ENCODE data around the gene HERPUD1.

The HERPUD1 gene

GRCh38 chr16:56988161-56988947 lies 56.4 kb downstream of the HERPUD1 start:
- Histone ChIP-seq H3K36me3 (replicated peaks in 1 of 2; ENCODE audit: control insufficient read depth in 2 of 2, insufficient read depth in 2 of 2, low read length in 2 of 2) (no peaks in the 10 kb centered on the region), H4K91ac (ENCODE audit: low read depth, low read length, poor library complexity) (peak overlapping the region; percentile 38), H3K23ac (ENCODE audit: low read depth, low read length, poor library complexity) (no peak overlapping the region), H3K4ac (ENCODE audit: low read length) (no peak overlapping the region), H3K79me1 (ENCODE audit: low read depth, low read length) (no peaks in the 10 kb centered on the region), H3K27ac (replicated peaks; ENCODE audit: low read length) (no peak overlapping the region), H3K4me3 (ENCODE audit: low read length in 2 of 2) (peak overlapping the region in 1 of 2 donors; percentile 40), H2BK5ac (ENCODE audit: low read length) (no peak overlapping the region), H3K9me3 (replicated peaks in 1 of 2; ENCODE audit: control insufficient read depth in 2 of 2, insufficient read depth in 1 of 2, low read depth in 1 of 2, low read length in 2 of 2) (no peaks in the 10 kb centered on the region), H3K4me1 (ENCODE audit: control insufficient read depth in 2 of 2, insufficient read depth in 1 of 2, low read depth in 1 of 2, low read length in 2 of 2) (peaks cover 2 to 10% of the 10 kb centered on the region in 2 donors), H3K9ac (ENCODE audit: low read depth, low read length, poor library complexity) (peak overlapping the region; percentile 22), H2BK15ac (ENCODE audit: low read length) (peak overlapping the region; percentile 77), H3K4me2 (ENCODE audit: insufficient read depth, low read length, poor library complexity, severe bottlenecking) (peak overlapping the region; percentile 91), H4K8ac (ENCODE audit: low read depth, low read length) (no peak overlapping the region), H3K14ac (ENCODE audit: low read length) (no peak overlapping the region), H2AFZ (ENCODE audit: low read length) (peak overlapping the region; percentile 95), H2AK5ac (ENCODE audit: low read depth, low read length) (peak overlapping the region; percentile 73), H2BK120ac (ENCODE audit: low read depth, low read length) (no peak overlapping the region), H3K18ac (ENCODE audit: low read length) (peak overlapping the region; percentile 41), H3K27me3 (ENCODE audit: control insufficient read depth in 3 of 3, insufficient read depth in 3 of 3, low read depth in 1 of 3, low read length in 3 of 3) (peaks cover 4 to 79% (median 32%) of the 10 kb centered on the region in 3 experiments), H2BK12ac (ENCODE audit: low read length) (peak overlapping the region; percentile 28)
- no peak for DNase-seq (ENCODE audit: low spot score)
- WGBS, 2 donors (ENCODE audit: extremely low coverage in 2 of 2, insufficient read length in 2 of 2, insufficient replicate concordance in 1 of 2), result no CpG with 5 or more reads among the region's 6 CpGs

GRCh38 chr16:56988948-56989945 lies 57.3 kb downstream of the HERPUD1 start, which contains the start of gene NLRC5:
Gene NLRC5 (plus strand): TSS chr16:56989557. CDS start chr16:57020713, 31,156 bp downstream.
- Histone ChIP-seq H2BK120ac (ENCODE audit: low read depth, low read length) (no peak within 1 kb of the TSS), H3K36me3 (replicated peaks in 1 of 2; ENCODE audit: control insufficient read depth in 2 of 2, insufficient read depth in 2 of 2, low read length in 2 of 2) (no peaks in the 10 kb centered on the region), H2BK5ac (ENCODE audit: low read length) (no peak within 1 kb of the TSS), H3K18ac (ENCODE audit: low read length) (peak within 1 kb of the TSS; percentile 87), H3K79me1 (ENCODE audit: low read depth, low read length) (no peaks in the 10 kb centered on the region), H3K4ac (ENCODE audit: low read length) (no peak within 1 kb of the TSS), H3K4me2 (ENCODE audit: insufficient read depth, low read length, poor library complexity, severe bottlenecking) (peak within 1 kb of the TSS; percentile 91), H2AFZ (ENCODE audit: low read length) (peak within 1 kb of the TSS; percentile 95), H4K91ac (ENCODE audit: low read depth, low read length, poor library complexity) (peak within 1 kb of the TSS; percentile 38), H3K27ac (replicated peaks; ENCODE audit: low read length) (no peak within 1 kb of the TSS), H2BK12ac (ENCODE audit: low read length) (peak within 1 kb of the TSS; percentile 28), H4K8ac (ENCODE audit: low read depth, low read length) (no peak within 1 kb of the TSS), H3K23ac (ENCODE audit: low read depth, low read length, poor library complexity) (peak within 1 kb of the TSS; percentile 87), H2BK15ac (ENCODE audit: low read length) (peak within 1 kb of the TSS; percentile 77), H3K27me3 (ENCODE audit: control insufficient read depth in 3 of 3, insufficient read depth in 3 of 3, low read depth in 1 of 3, low read length in 3 of 3) (peaks cover 4 to 75% (median 32%) of the 10 kb centered on the region in 3 experiments), H3K9me3 (replicated peaks in 1 of 2; ENCODE audit: control insufficient read depth in 2 of 2, insufficient read depth in 1 of 2, low read depth in 1 of 2, low read length in 2 of 2) (no peaks in the 10 kb centered on the region), H3K14ac (ENCODE audit: low read length) (peak within 1 kb of the TSS; percentile 84), H3K9ac (ENCODE audit: low read depth, low read length, poor library complexity) (peak within 1 kb of the TSS; percentile 78), H3K4me3 (ENCODE audit: low read length in 2 of 2) (peak within 1 kb of the TSS; percentile 54 to 79), H3K4me1 (ENCODE audit: control insufficient read depth in 2 of 2, insufficient read depth in 1 of 2, low read depth in 1 of 2, low read length in 2 of 2) (peaks cover 2 to 10% of the 10 kb centered on the region in 2 donors), H2AK5ac (ENCODE audit: low read depth, low read length) (peak within 1 kb of the TSS; percentile 76)
- no CpG with 5 or more reads among the region's 64 CpGs for WGBS, 2 donors (ENCODE audit: extremely low coverage in 2 of 2, insufficient read length in 2 of 2, insufficient replicate concordance in 1 of 2)
- peak; percentile 46 for DNase-seq (ENCODE audit: low spot score)

- H3K4me3 ChIP-seq (ENCODE audit: low read length in 2 of 2), result peak overlapping the region in 1 of 2 donors; percentile 54
- no peak for DNase-seq (ENCODE audit: low spot score)
- H2BK15ac ChIP-seq (ENCODE audit: low read length), result no peak overlapping the region
- no peak overlapping the region for H4K91ac ChIP-seq (ENCODE audit: low read depth, low read length, poor library complexity)
- no peak overlapping the region for H3K14ac ChIP-seq (ENCODE audit: low read length)
- H3K27ac ChIP-seq (replicated peaks; ENCODE audit: low read length), result no peak overlapping the region
- H3K4me2 ChIP-seq (ENCODE audit: insufficient read depth, low read length, poor library complexity, severe bottlenecking), result peak overlapping the region; percentile 91
- H3K27me3 ChIP-seq (ENCODE audit: control insufficient read depth in 3 of 3, insufficient read depth in 3 of 3, low read depth in 1 of 3, low read length in 3 of 3), result peaks cover 4 to 78% (median 32%) of the 10 kb centered on the region in 3 experiments
- H2BK12ac ChIP-seq (ENCODE audit: low read length), result no peak overlapping the region
- H3K9ac ChIP-seq (ENCODE audit: low read depth, low read length, poor library complexity), result no peak overlapping the region
- no peak overlapping the region for H3K23ac ChIP-seq (ENCODE audit: low read depth, low read length, poor library complexity)
- no peaks in the 10 kb centered on the region for H3K36me3 ChIP-seq (replicated peaks in 1 of 2; ENCODE audit: control insufficient read depth in 2 of 2, insufficient read depth in 2 of 2, low read length in 2 of 2)
- H3K79me1 ChIP-seq (ENCODE audit: low read depth, low read length), result no peaks in the 10 kb centered on the region
- H2BK5ac ChIP-seq (ENCODE audit: low read length), result no peak overlapping the region
- no peak overlapping the region for H3K18ac ChIP-seq (ENCODE audit: low read length)
- no peak overlapping the region for H3K4ac ChIP-seq (ENCODE audit: low read length)
- H2BK120ac ChIP-seq (ENCODE audit: low read depth, low read length), result no peak overlapping the region
- peaks cover 2 to 10% of the 10 kb centered on the region in 2 donors for H3K4me1 ChIP-seq (ENCODE audit: control insufficient read depth in 2 of 2, insufficient read depth in 1 of 2, low read depth in 1 of 2, low read length in 2 of 2)
- H3K9me3 ChIP-seq (replicated peaks in 1 of 2; ENCODE audit: control insufficient read depth in 2 of 2, insufficient read depth in 1 of 2, low read depth in 1 of 2, low read length in 2 of 2), result no peaks in the 10 kb centered on the region
- WGBS, 2 donors (ENCODE audit: extremely low coverage in 2 of 2, insufficient read length in 2 of 2, insufficient replicate concordance in 1 of 2), result no CpG with 5 or more reads among the region's 7 CpGs
- no peak overlapping the region for H4K8ac ChIP-seq (ENCODE audit: low read depth, low read length)
- H2AFZ ChIP-seq (ENCODE audit: low read length), result peak overlapping the region; percentile 95
- no peak overlapping the region for H2AK5ac ChIP-seq (ENCODE audit: low read depth, low read length)
Measured at GRCh38 chr16:56989988-56990387, 58.0 kb downstream of the HERPUD1 start.
